GF-D8 (cell line): ENCODE measurements around the gene BANK1.
"Not testable (repeated sequence)": the region's sequence is repeated elsewhere in the genome, so short reads cannot be mapped to it uniquely, and the experiment has no call there.

Source experiments
- DNase-seq: peaks from one replicate; lab custom pipeline; 2025; lab: John Stamatoyannopoulos, UW

Gene BANK1

DNA sequence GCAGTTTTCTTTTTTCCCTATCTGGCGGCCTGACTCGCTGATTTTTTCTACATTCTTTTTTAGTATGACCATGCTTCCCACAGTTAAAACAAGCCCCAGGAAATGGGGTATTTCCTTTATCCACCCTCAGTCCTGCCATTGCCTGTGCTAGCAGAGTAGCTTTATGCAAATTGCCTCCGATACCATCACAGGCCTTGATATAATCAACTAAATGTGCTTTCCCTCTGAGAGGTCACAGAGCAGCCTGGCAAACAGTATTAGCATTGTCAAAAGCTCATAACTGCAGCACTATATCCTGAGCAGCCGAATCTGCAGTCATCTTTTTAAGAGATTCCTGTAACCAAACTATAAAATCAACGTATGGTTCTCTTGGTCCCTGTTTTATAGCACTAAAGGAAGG is 115.0 kb downstream of the BANK1 start:
- DNase-seq: not testable (repeated sequence)

DNA sequence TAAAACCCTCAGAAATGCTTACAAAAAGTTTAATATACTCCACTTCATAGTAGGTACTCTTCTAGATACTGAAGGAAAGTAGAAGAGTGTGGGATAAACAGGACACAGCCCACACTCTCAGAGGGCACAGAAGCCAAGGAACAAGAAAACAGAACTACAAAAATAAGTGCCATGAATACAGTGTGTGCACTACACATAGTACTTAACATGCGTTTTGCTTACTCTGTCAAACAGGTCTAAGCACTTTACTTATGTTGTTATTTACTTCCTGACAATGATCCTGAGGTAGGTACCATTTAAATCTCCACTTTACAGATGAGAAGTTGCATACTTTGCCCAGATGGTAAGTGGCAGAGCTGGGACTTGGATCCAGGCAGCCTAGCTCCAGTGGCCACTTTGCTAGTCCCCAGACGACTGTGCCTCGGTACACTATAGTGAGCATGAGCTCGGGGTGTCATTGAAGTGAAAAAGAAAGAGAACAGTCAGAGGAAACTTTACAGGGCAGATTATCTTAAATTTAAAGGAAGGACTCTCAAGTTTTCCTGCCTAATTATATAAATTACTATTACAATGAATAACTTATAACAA is 120.3 kb downstream of the BANK1 start:
- DNase-seq: no peak

GRCh38 chr4:101911616-101912015 is 121.1 kb downstream of the BANK1 start:
- no peak for DNase-seq

- no peak for DNase-seq
Measured at GRCh38 chr4:101914761-101915160, 124.2 kb downstream of the BANK1 start.

DNA sequence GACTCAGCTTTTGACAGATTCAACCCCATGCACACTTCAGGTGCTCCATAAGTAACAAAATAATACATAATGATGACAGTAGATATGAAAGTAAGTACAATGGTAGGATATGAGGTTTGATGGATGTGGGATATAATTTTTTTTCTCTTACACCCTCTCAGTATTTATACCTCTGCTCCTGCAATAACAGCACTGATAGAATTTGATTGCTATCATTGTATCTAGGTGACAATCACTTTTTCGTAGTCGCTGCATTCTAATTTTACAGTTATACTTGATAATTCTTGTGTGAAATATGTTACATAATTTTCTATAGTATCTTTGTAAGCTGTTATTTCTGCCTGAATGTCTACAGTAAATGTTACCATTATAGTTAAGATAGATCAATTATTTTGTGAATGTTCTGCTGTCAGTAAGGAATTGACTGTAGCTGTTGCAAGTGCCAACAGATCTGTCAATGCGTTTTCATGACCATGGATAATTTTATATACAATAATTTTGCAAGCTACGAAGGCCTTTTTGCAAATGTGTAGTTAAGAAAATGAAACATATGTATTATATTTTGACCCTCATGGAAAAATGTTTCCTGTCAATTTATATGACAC is 128.9 kb downstream of the BANK1 start:
- no peak for DNase-seq

- no peak for DNase-seq
Measured at GRCh38 chr4:101921370-101921769, 130.8 kb downstream of the BANK1 start.

- DNase-seq: no peak
Measured at GRCh38 chr4:101931619-101932018, 141.1 kb downstream of the BANK1 start.

- no peak for DNase-seq
Measured at GRCh38 chr4:101933855-101934254, 143.3 kb downstream of the BANK1 start.

DNA sequence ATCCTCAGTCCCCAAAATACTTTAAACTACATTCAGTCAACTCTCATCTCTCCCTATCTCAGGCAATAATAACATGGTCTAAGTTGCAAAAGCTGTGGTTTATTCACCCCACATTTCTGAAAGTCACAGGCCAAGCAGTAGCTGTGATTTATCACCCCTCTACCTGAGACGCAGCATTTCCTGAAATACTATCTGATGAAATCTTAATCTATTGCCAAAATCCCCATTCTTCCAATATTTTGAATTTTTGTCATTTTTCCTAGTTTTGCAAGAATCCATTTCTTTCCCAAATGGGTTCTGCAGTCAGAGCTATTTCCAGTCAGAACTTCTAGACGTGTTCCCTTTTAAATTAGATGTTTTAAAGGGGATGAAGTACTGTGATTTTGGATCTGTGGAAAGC is 148.3 kb downstream of the BANK1 start:
- no peak for DNase-seq

DNA sequence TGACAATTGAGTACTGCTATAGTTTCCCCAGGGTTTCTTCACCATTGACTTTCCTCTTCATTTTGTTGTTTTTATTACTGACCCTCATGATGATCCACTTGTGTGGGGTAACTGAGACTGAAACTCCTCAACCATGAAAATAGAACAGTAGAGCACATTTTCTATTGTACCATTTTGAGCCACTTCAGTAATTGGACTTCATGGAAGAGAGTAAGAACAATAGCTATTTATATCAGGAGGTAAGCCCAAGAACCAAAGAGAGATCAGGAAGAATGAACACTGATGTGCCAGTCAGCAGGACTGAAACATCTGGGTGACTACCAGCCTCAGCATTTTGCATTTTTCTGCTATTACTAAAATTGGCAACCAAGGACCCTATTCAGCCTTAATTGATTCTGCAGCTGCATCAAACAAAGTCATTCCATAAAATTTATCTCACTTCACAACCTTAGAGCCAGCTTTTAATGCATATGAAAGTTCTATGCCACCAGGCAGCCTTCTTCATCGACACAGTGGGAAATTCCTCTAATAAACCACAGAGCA is 151.4 kb downstream of the BANK1 start:
- DNase-seq: no peak

DNA sequence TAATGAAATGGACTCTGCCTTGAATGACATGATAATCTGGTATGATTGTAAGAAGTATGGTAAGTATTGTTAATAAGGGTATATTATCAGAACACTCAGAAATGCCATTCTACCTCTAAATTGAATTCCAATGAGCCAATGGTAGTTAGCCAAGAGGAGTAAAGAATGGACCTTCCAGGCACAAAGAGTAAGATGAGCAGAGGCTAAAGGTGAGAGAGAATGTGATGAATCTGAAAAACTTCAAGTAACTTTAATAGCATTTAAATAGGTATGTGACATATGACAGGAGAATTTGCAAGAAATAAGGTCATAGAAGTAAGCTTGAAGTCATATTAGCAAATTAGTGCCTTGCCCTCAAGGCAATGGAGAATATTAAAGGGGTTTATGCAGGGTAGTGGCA is 152.4 kb downstream of the BANK1 start:
- DNase-seq: no peak

- no peak for DNase-seq
Measured at GRCh38 chr4:101944649-101945048, 154.1 kb downstream of the BANK1 start.

GRCh38 chr4:101948055-101948454 is 157.5 kb downstream of the BANK1 start:
- no peak for DNase-seq

DNA sequence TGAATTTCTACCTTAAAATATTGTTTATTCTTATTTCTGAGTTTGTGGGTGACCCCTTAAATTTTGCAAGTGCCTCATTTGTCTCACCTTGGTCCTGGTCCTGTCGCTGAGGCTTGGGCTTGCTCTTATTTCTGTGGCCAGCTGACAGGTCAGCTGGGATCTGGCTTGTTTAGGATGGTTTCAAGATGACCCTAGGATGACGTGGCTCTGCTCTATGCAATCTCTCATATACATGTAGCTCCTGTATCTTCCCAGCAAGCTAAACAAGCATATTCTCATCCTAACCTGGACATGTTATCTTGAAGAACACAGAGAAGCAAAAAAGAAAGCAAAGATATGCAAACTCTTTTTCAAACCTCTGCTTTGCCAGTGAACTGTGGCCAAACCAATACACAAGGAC is 158.4 kb downstream of the BANK1 start:
- no peak for DNase-seq

GRCh38 chr4:101950258-101950979 is 159.9 kb downstream of the BANK1 start:
- DNase-seq: no peak

DNA sequence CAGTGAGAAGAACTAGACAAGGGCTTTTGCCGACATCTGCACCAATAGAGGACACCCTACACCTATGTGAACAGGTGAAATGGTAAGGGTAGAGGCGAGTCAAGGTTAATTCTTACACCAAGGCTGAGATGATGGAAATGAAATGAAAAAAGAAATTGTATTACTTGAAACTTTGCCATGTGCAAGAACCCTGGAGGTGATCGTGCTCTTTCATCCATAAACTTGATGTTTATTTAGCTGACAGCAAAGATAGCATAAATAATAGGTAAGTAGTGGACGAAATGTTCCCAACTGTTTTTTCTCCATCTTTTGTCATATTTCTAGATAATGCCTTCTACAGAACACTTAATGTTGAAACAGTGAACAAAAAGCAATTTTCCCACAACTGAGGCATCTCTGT is 162.5 kb downstream of the BANK1 start:
- DNase-seq: no peak

DNA sequence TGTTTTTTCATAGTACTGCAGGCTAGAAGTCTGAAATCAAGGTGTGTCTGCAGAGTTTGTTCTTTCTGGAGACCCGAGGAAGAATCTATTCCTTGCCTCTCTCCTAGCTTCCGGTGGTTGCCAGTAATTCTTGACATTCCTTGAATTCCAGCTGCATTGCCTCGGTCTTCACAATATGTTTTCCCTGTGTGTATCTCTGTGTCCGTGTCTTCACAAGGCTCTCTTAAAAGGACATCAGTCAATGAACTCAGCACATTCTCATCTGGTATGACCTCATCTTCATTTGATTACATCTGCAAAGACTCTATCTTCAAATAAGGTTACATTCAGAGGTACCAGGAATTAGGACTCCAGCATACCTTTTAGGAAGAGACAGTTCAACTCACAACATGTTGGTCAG is 163.4 kb downstream of the BANK1 start:
- DNase-seq: no peak

- DNase-seq: no peak
Measured at GRCh38 chr4:101954351-101954750, 163.8 kb downstream of the BANK1 start.

DNA sequence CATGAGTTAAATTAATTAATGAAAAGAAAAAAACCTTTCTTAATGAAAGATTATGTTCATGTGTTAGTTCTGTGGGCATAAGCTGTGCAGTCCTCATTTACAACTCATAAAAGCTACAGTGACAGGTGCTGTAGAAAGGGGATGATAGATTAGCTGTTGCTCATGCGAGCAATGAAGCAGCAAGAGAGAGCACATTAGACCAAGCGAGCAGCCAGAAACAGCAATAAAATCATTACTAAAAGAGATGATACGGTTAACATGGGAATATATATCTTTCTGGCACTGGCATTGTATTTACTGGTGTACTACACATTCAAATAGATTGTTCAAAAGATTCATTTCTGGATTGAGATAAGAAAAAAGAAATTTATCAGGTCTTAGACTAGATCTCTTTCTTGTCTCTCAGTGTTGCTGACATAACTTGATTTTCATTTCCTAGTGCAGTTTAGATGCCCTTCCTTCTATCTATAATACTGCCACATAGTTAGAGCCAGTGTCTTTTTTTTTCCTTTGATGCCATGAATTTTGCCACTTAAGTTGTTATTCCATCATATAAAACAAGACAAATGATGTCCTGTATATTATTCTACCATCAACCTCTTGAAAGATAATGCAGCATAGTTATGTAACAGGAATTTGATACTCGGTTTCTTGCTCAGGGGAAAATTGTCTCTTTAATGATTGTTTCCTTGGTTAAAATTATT is 164.6 kb downstream of the BANK1 start:
- no peak for DNase-seq

GRCh38 chr4:101956068-101956825 is 165.7 kb downstream of the BANK1 start:
- no peak for DNase-seq

DNA sequence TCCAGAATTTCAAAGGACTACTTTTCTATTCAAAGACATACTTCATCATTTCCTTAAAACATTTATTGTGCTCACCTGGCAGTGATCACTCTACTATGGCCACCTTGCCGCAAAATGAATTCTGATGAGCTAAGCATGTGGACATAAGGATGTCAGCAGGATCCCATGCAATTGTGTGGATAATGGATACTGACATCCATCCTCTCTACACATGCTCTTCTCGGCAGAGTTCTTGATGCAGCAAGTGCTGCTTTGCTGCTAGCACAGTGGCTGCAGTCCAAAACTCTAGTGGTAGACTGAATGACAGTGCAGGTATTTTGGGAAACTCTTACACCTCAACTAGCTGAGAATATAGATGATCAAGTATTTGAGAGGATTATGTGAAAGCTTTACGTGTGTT is 168.0 kb downstream of the BANK1 start:
- no peak for DNase-seq

DNA sequence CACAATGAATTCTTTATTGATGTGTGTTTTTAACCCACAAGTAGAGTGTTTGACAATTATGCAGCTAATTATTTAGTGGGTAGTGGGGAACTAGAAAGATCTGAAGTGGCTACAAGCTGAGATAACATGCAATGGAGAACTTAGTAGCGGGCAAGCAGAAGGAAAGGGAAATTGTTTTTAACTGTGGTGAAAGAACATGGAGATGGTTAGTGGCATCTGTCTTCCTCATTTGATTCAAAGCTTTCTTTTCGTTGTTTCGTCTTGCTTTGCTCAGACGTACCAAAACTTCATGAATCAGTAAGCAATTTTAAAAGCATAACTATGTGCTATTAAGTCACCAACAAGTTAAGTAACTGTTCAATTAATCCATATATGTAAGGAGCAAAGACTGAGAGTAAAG is 169.9 kb downstream of the BANK1 start:
- no peak for DNase-seq
